Hematopoietic multipotent progenitor cell (in vitro differentiated cells): Measurements from ENCODE around the gene RHBDF2. TPM values are rescaled to one million over a fixed set of nuclear protein-coding genes. Genes with fewer than 3 reads are reported as not detected.

Source experiments
- DNase-seq, 3 donors: peaks; one replicate each; pipeline ENCODE4 v3.0.0-alpha.2; 2011 to 2015; ENCODE audit warnings: low read depth in 2 of 3, low spot score in 2 of 3
- total RNA-seq: library from RNA; depleted of rRNA; stranded (reverse); fragments of >200 nt; gene quantifications from one replicate; pipeline ENCODE4 v1.2.3, GENCODE V29; 2012

Gene RHBDF2
- total RNA-seq, 1 donor: 13.7 TPM

- no peak for DNase-seq
Observed at GRCh38 chr17:76487451-76488192, 13.6 kb downstream of the RHBDF2 start.

- no peak for DNase-seq
Observed at GRCh38 chr17:76485569-76485968, 15.7 kb downstream of the RHBDF2 start.

- no peak for DNase-seq
Observed at GRCh38 chr17:76484228-76484725, 16.9 kb downstream of the RHBDF2 start.

- DNase-seq: peak in 1 of 3 donors; percentile 33
Observed at GRCh38 chr17:76481071-76481655, 20.1 kb downstream of the RHBDF2 start.

GRCh38 chr17:76480632-76481031 is 20.6 kb downstream of the RHBDF2 start:
- peak in 1 of 3 donors; percentile 66 for DNase-seq

GRCh38 chr17:76479515-76480060 is 21.6 kb downstream of the RHBDF2 start:
- DNase-seq: peak in 1 of 3 donors; percentile 31

- no peak for DNase-seq
Observed at GRCh38 chr17:76478730-76479514, 22.3 kb downstream of the RHBDF2 start.

- no peak for DNase-seq
Observed at GRCh38 chr17:76478097-76478496, 23.1 kb downstream of the RHBDF2 start.

- no peak for DNase-seq
Observed at GRCh38 chr17:76477576-76477975, 23.6 kb downstream of the RHBDF2 start.

GRCh38 chr17:76476736-76477135 is 24.5 kb downstream of the RHBDF2 start:
- DNase-seq: no peak

- no peak for DNase-seq
Observed at GRCh38 chr17:76475302-76475701, 25.9 kb downstream of the RHBDF2 start.

- DNase-seq: no peak
Observed at GRCh38 chr17:76474894-76475293, 26.3 kb downstream of the RHBDF2 start.

- no peak for DNase-seq
Observed at GRCh38 chr17:76474238-76474637, 27.0 kb downstream of the RHBDF2 start.

GRCh38 chr17:76473541-76473985 is 27.7 kb downstream of the RHBDF2 start:
- DNase-seq: peak in 1 of 3 donors; percentile 28

GRCh38 chr17:76472726-76473125 is 28.5 kb downstream of the RHBDF2 start:
- no peak for DNase-seq

- DNase-seq: no peak
Observed at GRCh38 chr17:76472258-76472645, 29.0 kb downstream of the RHBDF2 start.

GRCh38 chr17:76471498-76472257 is 29.5 kb downstream of the RHBDF2 start:
- no peak for DNase-seq

- no peak for DNase-seq
Observed at GRCh38 chr17:76469991-76470739, 31.1 kb downstream of the RHBDF2 start.
